H1 (cell line): Measurements from ENCODE around the gene GRAMD2A.

Source experiments
- CHD2 ChIP-seq: IDR thresholded peaks from 2 replicates; pipeline ENCODE4 v1.6.1; 2012; ENCODE audit warnings: low read length, improper control_type of control experiment
- CTCF ChIP-seq, 3 experiments: IDR thresholded peaks; 1 replicate in 2 of 3; 2 replicates in 1 of 3; pipeline versions ENCODE4 v1.5.1 to v1.6.1; 2011; ENCODE audit warnings: low read length in 3 of 3, mild to moderate bottlenecking in 3 of 3, inconsistent platforms in 2 of 3, low read depth in 1 of 3, moderate library complexity in 1 of 3; ENCODE audit not compliant: insufficient read depth in 1 of 3; ENCODE audit errors: control extremely low read depth in 1 of 3
- MAFK ChIP-seq: IDR thresholded peaks from 2 replicates; pipeline ENCODE4 v1.6.1; 2012; ENCODE audit warnings: low read depth, mild to moderate bottlenecking, improper control_type of control experiment, low read length
- POLR2A ChIP-seq, 2 experiments: IDR thresholded peaks; 1 replicate in 1 of 2; 2 replicates in 1 of 2; pipeline ENCODE4 v1.6.1; 2011; ENCODE audit warnings: low read depth in 2 of 2, low read length in 2 of 2, mild to moderate bottlenecking in 2 of 2; ENCODE audit errors: control extremely low read depth in 1 of 2

DNA sequence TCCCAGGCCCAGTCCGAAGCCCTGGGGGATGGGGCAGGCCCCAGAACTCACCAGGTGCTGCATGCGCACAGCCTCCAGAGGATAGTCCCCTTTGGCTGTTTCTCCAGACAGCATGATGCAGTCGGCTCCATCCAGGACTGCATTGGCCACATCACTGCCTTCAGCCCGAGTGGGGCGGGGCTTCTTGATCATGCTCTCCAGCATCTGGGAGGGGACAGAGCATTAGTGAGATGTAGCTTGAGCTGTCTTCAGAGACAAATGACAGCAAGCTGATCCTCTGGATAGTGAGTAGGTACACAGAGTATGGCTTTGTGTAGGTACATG, 9.1 kb upstream of the GRAMD2A start:
- no peak for TF ChIP-seq CTCF (IDR thresholded peaks at IDR 0.05; ENCODE audit: control extremely low read depth in 1 of 3, insufficient read depth in 1 of 3, low read depth in 1 of 3, low read length in 3 of 3)
- TF ChIP-seq POLR2A (IDR thresholded peaks at IDR 0.05; ENCODE audit: control extremely low read depth in 1 of 2, low read depth in 2 of 2, low read length in 2 of 2), result no peak
- no peak for TF ChIP-seq CHD2
- no peak for TF ChIP-seq MAFK
